GM21825 (cell line): ENCODE measurements around the gene DENND1A.
"Not testable (repeated sequence)": the region's sequence is repeated elsewhere in the genome, so short reads cannot be mapped to it uniquely, and the experiment has no call there.

Experiments
- ATAC-seq: cut with Tn5 transposase; IDR thresholded peaks from one replicate; pipeline ENCODE4 v1.9.1; 2021; ENCODE audit warnings: mild to moderate bottlenecking, moderate library complexity; ENCODE audit not compliant: unreplicated experiment

The DENND1A gene

DNA sequence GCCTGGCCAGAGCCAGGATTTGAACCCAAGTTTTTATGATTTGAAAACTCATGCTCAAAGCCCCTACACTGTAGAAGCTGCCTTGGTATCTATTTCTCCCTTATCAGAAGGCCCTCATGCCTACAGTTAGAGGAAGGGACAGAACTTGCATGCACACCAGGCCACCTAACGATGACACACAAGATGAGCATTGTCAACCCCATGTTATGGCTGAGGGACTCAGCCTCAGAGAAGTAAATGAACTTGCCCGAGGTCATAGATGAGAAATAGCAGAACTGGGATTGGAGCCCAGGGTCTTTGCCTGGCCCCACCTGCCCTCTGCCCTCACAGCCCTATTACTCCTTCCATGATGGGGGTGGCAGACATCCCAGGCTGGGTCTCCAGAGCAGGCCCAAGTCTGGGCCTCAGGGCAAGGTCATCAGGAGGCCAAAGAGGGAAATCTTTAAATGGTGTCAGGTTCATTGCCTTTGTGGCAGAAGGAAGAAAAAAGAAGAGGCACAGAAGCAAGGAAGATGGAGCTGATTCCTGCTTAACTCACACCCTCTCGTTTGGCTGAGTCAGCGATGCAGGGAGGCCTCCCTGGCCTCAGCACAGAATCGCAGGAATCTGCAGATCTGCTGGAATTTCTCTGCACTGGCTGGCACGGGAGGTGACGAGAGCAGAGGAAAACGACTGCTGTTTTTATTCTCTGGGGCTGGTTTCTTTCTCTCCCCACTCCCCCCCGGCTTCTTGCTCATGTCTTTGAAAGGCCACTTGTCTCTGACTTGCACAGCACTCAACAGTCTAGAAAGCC, 594.5 kb downstream of the DENND1A start:
- no peak for ATAC-seq

DNA sequence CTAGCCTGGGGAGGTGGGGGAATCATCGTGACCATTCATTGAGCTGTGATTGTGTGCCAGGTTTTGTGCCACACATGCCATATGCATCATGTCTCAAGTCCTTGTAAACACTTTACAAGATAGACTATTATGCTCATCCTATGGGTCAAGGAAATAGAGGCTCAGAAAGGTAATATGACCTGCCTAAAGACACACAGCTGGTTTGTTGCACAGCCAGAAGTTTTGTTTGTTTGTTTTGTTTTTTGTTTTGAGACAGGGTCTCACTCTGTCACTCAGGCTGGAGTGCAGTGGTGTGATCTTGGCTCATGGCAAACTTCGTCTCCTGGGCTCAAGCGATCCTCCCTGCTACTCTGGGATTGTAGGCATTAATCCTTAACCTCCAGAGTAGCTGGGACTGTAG, 595.3 kb downstream of the DENND1A start:
- ATAC-seq = no peak

DNA sequence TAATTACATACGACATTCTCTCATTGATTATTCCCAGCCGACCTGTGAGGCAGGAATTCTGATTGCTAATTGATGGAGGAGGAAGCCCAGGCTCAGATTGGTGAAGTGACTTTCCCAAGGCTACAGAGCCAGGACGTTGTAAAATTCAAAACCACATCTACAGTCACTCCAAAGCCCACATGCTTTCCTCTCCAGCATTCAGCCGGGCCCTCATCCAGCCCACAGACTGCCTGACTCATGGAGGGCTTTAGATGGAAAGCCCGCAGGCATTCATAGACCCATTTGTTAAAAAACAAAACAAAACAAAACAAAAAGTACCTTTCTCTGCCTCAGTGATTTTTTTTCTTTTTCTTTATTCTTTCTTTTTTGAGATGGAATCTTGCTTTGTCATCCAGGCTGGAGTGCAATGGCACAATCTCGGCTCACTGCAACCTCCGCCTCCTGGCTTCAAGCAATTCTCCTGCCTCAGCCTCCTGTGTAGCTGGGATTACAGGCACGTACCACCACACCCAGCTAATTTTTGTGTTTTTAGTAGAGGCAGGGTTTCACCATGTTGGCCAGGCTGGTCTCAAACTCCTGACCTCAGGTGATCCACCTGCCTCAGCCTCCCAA, 596.8 kb downstream of the DENND1A start:
- ATAC-seq = not testable (repeated sequence)

DNA sequence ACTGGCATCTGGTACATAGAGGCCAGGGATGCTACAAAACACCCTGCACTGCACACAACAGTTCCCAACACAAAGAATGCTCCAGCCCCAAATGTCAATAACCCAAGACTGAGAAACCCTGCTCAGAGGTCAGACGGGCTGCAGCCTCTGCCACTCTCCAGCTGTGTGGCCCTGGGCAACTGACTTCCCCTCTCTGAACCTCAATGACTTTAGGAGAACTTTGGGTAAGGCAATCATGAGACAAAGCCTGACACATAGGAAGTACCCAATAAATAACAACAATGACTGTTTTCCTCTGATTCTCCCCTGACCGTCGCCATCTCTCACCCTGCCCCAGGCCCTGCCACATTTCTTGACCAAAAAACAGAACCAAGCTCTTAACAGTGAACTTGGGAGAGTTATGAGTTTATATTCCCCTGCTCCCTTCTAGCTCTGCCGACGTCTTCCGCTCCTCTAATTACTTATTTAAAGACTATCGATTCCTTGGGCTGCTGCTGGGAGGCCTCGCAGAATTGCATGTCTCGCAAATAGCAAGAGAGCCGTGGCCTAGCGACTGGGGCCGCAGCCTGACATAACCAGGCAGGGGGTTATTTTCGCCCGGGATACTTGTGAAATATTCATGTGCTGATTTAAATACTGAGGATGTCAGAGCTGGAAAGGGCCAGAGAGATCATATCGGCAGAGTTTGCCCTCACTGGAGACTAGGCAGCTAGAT, 598.4 kb downstream of the DENND1A start:
- ATAC-seq = no peak
